Erythroblast (primary cell): Measurements from ENCODE around the gene SHROOM1.

Experiments
- GATA1 ChIP-seq: IDR thresholded peaks from 2 replicates; pipeline ENCODE4 v1.6.1; 2011; ENCODE audit warnings: low read depth, mild to moderate bottlenecking, control low read depth, low read length, moderate library complexity
- POLR2A ChIP-seq: IDR thresholded peaks from 2 replicates; pipeline ENCODE4 v1.6.1; 2011; ENCODE audit warnings: mild to moderate bottlenecking, low read length

- TF ChIP-seq POLR2A (no peak), GATA1 (no peak)
Observed at GRCh38 chr5:132807163-132807838, 23.1 kb downstream of the SHROOM1 start.
